Kidney epithelial cell (primary cell): ENCODE results near the gene LARP4B. TPM values are rescaled to one million over a fixed set of nuclear protein-coding genes. Genes with fewer than 3 reads are reported as not detected.
A peak's percentile ranks its signal among the peaks of the same experiment; 100 is the strongest.

ENCODE experiments used
- DNase-seq: peaks from one replicate; pipeline ENCODE4 v3.0.0-alpha.2; 2010; ENCODE audit warnings: low read depth
- H3K27me3 ChIP-seq: 2 replicates; pipeline ENCODE4 v1.6.0; 2011; ENCODE audit warnings: low read length; ENCODE audit not compliant: control insufficient read depth, insufficient read depth
- H3K36me3 ChIP-seq: 2 replicates; pipeline ENCODE4 v1.5.1; 2011; ENCODE audit warnings: low read length; ENCODE audit not compliant: control insufficient read depth, insufficient read depth
- H3K4me3 ChIP-seq: 2 replicates; pipeline ENCODE4 v1.5.1; 2011; ENCODE audit warnings: low read depth, mild to moderate bottlenecking, control low read depth, low read length
- CTCF ChIP-seq: IDR thresholded peaks from 2 replicates; pipeline ENCODE4 v1.5.1; 2011; ENCODE audit warnings: mild to moderate bottlenecking, moderate library complexity, low read length, control low read depth, inconsistent platforms; ENCODE audit not compliant: insufficient read depth, poor library complexity, severe bottlenecking
- total RNA-seq: library from RNA; depleted of rRNA; stranded (reverse); fragments of >200 nt; gene quantifications from 2 replicates; pipeline ENCODE4 v1.2.3, GENCODE V29; 2015

Gene LARP4B
- total RNA-seq, 1 donor from 2014 or later: 64.0 TPM

- TF ChIP-seq CTCF: no peak
- Histone ChIP-seq H3K36me3 (peaks cover 6% of the 10 kb centered on the region), H3K4me3 (no peak overlapping the region), H3K27me3 (no peaks in the 10 kb centered on the region)
- DNase-seq: no peak
Observed at GRCh38 chr10:811379-812175, 119.9 kb downstream of the LARP4B start.

DNA sequence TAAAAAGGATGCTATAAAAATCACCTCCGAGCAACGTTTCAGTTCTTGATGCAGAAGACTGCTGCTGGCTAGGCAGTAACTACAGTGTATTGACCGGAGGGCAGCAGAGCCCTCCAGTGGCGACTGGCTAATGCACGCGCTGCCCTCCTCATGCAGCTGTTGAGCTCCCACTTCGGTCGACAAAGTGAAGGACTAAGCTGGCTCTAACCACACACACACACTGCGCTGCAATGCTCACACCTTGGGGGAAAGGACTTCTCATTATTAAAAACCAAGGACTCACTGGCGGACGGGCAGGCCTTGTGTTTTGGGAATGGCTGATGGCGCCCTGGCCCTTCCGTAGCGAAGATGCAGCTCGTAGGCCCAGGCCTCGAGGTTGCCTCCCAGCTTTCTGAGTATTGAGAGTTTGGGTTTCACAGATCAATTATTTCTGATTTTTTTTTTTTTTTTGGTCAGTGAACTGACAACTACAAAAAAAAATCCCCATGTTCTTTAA, 121.1 kb downstream of the LARP4B start:
- TF ChIP-seq CTCF: peak; percentile 52
- H3K4me3 ChIP-seq: no peak overlapping the region
- H3K27me3 ChIP-seq: no peaks in the 10 kb centered on the region
- no peak for DNase-seq
- H3K36me3 ChIP-seq: peaks cover 8% of the 10 kb centered on the region

DNA sequence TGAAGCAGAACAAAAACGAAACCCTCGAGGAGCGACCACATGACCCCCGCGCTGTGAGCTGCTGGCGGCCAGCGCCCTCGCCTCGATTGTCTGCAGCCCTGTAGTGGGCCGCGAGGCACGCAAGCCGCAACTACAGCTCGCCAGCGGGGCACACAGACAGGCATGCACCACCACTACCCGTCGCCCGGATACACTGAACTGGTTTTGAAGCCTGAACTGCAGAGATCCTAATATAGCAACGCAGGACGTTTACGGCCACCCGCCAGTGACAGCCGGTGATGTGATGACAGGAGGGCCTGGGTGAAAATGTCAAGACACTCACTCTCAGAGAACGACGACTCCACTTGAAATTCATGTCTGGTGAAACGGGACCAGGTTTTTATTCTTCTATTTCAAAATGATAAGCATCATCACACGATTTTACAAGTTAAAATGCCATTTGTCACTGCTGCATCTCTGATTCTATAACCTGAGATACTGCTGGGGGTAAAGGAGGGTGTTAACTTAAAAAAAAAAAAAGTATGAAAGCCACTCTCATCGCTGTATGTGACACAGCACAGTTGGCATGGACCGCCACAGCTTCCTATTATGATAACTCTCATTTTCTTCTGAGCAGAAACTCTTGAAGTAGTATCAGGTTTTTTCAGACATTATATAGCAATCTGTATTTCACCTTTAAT, 121.7 kb downstream of the LARP4B start:
- Histone ChIP-seq H3K27me3 (no peaks in the 10 kb centered on the region), H3K4me3 (no peak overlapping the region), H3K36me3 (peaks cover 8% of the 10 kb centered on the region)
- no peak for DNase-seq
- TF ChIP-seq CTCF: no peak

GRCh38 chr10:807958-808353, 123.5 kb downstream of the LARP4B start:
- no peak for TF ChIP-seq CTCF
- Histone ChIP-seq H3K27me3 (no peaks in the 10 kb centered on the region), H3K4me3 (no peak overlapping the region), H3K36me3 (peaks cover 6% of the 10 kb centered on the region)
- DNase-seq: no peak

- no peak for TF ChIP-seq CTCF
- H3K27me3 ChIP-seq: no peaks in the 10 kb centered on the region
- no peak overlapping the region for H3K4me3 ChIP-seq
- DNase-seq: no peak
- H3K36me3 ChIP-seq: peaks cover 6% of the 10 kb centered on the region
Observed at GRCh38 chr10:807163-807957, 124.1 kb downstream of the LARP4B start.
